Measurements from ENCODE around the gene HAND1.

DNA sequence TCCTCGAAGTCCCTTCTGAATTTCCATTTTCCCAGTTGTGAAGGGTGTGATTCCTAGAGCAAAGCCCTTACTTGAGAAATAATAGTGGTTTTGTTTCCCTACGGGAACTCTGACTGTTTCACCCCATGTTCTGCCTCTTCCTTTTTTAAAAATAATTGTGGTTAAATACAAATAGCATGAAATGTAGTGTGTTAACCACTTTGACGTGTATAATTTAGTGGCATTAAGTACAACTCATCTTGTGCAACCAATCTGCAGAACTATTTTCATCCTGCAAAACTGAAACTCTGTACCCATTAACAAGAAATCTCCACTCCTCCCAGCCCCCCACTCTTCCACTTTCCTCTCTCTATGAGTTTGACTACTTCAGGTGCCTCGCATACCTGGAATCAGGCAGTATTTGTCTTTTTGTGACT is 35.6 kb upstream of the HAND1 start:
- TF ChIP-seq, protein P1, sequence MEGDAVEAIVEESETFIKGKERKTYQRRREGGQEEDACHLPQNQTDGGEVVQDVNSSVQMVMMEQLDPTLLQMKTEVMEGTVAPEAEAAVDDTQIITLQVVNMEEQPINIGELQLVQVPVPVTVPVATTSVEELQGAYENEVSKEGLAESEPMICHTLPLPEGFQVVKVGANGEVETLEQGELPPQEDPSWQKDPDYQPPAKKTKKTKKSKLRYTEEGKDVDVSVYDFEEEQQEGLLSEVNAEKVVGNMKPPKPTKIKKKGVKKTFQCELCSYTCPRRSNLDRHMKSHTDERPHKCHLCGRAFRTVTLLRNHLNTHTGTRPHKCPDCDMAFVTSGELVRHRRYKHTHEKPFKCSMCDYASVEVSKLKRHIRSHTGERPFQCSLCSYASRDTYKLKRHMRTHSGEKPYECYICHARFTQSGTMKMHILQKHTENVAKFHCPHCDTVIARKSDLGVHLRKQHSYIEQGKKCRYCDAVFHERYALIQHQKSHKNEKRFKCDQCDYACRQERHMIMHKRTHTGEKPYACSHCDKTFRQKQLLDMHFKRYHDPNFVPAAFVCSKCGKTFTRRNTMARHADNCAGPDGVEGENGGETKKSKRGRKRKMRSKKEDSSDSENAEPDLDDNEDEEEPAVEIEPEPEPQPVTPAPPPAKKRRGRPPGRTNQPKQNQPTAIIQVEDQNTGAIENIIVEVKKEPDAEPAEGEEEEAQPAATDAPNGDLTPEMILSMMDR (IDR thresholded peaks at IDR 0.05 in 4 of 5, conservative IDR thresholded peaks at IDR 0.05 in 1 of 5): no peak
- TF ChIP-seq POLR2A (IDR thresholded peaks at IDR 0.05): no peak
